ENCODE measurements around the gene SLC2A9.
A peak's percentile ranks its signal among the peaks of the same experiment; 100 is the strongest.

Gene SLC2A9

GRCh38 chr4:9867751-9868425 lies 153.4 kb downstream of the SLC2A9 start:
- DNase-seq (ENCODE audit: low read depth) = peak; percentile 8
- TF ChIP-seq, protein P1, sequence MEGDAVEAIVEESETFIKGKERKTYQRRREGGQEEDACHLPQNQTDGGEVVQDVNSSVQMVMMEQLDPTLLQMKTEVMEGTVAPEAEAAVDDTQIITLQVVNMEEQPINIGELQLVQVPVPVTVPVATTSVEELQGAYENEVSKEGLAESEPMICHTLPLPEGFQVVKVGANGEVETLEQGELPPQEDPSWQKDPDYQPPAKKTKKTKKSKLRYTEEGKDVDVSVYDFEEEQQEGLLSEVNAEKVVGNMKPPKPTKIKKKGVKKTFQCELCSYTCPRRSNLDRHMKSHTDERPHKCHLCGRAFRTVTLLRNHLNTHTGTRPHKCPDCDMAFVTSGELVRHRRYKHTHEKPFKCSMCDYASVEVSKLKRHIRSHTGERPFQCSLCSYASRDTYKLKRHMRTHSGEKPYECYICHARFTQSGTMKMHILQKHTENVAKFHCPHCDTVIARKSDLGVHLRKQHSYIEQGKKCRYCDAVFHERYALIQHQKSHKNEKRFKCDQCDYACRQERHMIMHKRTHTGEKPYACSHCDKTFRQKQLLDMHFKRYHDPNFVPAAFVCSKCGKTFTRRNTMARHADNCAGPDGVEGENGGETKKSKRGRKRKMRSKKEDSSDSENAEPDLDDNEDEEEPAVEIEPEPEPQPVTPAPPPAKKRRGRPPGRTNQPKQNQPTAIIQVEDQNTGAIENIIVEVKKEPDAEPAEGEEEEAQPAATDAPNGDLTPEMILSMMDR (IDR thresholded peaks at IDR 0.05; ENCODE audit: control insufficient read depth, extremely low read depth, insufficient read depth) = no peak
- H3K4me3 ChIP-seq (ENCODE audit: low read depth, low read length) = no peak overlapping the region

DNA sequence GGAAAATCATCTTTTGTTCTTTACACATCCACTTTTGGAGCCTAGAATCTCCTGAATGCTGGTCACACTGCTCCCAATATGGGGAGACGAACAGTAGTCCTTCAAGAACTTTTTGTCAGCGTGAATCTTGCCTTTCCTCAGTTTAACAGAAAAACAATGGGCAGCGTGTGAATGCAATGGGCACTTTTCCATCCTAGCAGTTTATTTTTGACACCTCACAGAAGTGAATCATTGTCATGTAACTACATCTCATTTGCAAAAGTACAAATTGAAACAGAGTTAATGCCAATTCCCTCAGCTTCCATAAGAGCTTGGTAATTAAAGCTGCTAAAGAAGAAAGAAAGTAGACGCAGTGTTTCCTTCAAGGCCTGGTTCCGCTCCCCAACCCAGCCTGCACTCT lies 154.4 kb downstream of the SLC2A9 start:
- no peak for DNase-seq (ENCODE audit: low read depth)
- TF ChIP-seq, protein P1 (IDR thresholded peaks at IDR 0.05; ENCODE audit: control insufficient read depth, extremely low read depth, insufficient read depth) = no peak
- H3K4me3 ChIP-seq (ENCODE audit: low read depth, low read length) = no peak overlapping the region

GRCh38 chr4:9861561-9861960 lies 159.7 kb downstream of the SLC2A9 start:
- DNase-seq (ENCODE audit: low read depth) = no peak
- no peak overlapping the region for H3K4me3 ChIP-seq (ENCODE audit: low read depth, low read length)
- TF ChIP-seq, protein P1 (IDR thresholded peaks at IDR 0.05; ENCODE audit: control insufficient read depth, extremely low read depth, insufficient read depth) = no peak

- no peak for DNase-seq (ENCODE audit: low read depth)
- H3K4me3 ChIP-seq (ENCODE audit: low read depth, low read length) = no peak overlapping the region
Observed at GRCh38 chr4:9859810-9860209, 161.5 kb downstream of the SLC2A9 start.

DNA sequence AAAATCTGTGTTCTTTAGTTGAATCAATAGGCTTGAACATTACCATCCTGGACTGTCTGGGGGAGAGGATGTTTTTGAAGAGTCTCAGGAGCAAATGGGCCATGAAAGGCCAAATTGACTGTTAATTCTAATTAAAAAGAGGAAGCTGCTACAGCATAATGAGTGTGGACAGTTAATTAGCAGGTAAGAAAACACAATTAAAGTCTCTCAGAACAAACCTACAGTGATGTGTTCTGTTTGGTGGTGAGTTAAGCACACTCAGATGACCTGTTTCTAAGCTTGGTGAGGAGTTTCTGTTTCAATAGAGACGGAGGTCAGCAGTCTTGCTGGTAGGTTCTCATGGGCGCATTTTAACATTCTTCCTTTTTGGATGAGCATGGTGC lies 171.8 kb downstream of the SLC2A9 start:
- TF ChIP-seq, protein P1 (IDR thresholded peaks at IDR 0.05; ENCODE audit: control insufficient read depth, extremely low read depth, insufficient read depth) = no peak
- no peak overlapping the region for H3K4me3 ChIP-seq (ENCODE audit: low read depth, low read length)
- DNase-seq (ENCODE audit: low read depth) = no peak

More at GRCh38 chr4:9859810-9860209, 161.5 kb downstream of the SLC2A9 start:
- TF ChIP-seq, protein P1 (IDR thresholded peaks at IDR 0.05; ENCODE audit: control insufficient read depth, extremely low read depth, insufficient read depth) = no peak

- TF ChIP-seq, protein P1 (IDR thresholded peaks at IDR 0.05; ENCODE audit: control insufficient read depth, extremely low read depth, insufficient read depth) = no peak
- no peak for DNase-seq (ENCODE audit: low read depth)
- no peak overlapping the region for H3K4me3 ChIP-seq (ENCODE audit: low read depth, low read length)
Observed at GRCh38 chr4:9847968-9848748, 173.1 kb downstream of the SLC2A9 start.

Measured in LNCaP clone FGC (cell line).